WI38 (cell line): Measurements from ENCODE around the gene ASB15.

ENCODE experiments used
- H3K4me3 ChIP-seq: 2 replicates; pipeline ENCODE4 v1.5.1; 2011; ENCODE audit warnings: low read depth, mild to moderate bottlenecking, control low read depth, low read length
- CTCF ChIP-seq: IDR thresholded peaks from 2 replicates; pipeline ENCODE4 v1.5.1; 2012; ENCODE audit warnings: low read depth, mild to moderate bottlenecking, control low read depth, low read length

Gene ASB15

GRCh38 chr7:123656544-123657303, 55.1 kb downstream of the ASB15 start:
- no peak for TF ChIP-seq CTCF
- H3K4me3 ChIP-seq = no peak overlapping the region

GRCh38 chr7:123657304-123657685, 55.7 kb downstream of the ASB15 start:
- no peak overlapping the region for H3K4me3 ChIP-seq
- TF ChIP-seq CTCF = no peak

GRCh38 chr7:123658023-123658422, 56.4 kb downstream of the ASB15 start:
- H3K4me3 ChIP-seq = no peak overlapping the region
- TF ChIP-seq CTCF = no peak

GRCh38 chr7:123660514-123661354, 59.1 kb downstream of the ASB15 start:
- no peak for TF ChIP-seq CTCF
- H3K4me3 ChIP-seq = no peak overlapping the region

- no peak overlapping the region for H3K4me3 ChIP-seq
- no peak for TF ChIP-seq CTCF
These were observed 60.1 kb downstream of the ASB15 start for GRCh38 chr7:123661765-123662164.

- TF ChIP-seq CTCF = no peak
- H3K4me3 ChIP-seq = no peak overlapping the region
These were observed 60.7 kb downstream of the ASB15 start for GRCh38 chr7:123662293-123662692.

- TF ChIP-seq CTCF = no peak
These were observed 61.1 kb downstream of the ASB15 start for GRCh38 chr7:123662755-123663154.

More at GRCh38 chr7:123662755-123663154, 61.1 kb downstream of the ASB15 start:
- H3K4me3 ChIP-seq = no peak overlapping the region
